Body of pancreas (tissue), 4 donors: ENCODE data around the gene NTF3. TPM values are rescaled to one million over a fixed set of nuclear protein-coding genes. Genes with fewer than 3 reads are reported as not detected.

ENCODE experiments used
- ATAC-seq: fragments of 150-250 bp; one replicate; pipeline ENCODE4 v1.9.1; 2016
- DNase-seq, 4 donors: peaks; one replicate each; pipeline ENCODE4 v3.0.0-alpha.2; 2019
- H3K27ac ChIP-seq, 4 donors: fragments of 200-600 bp; sonication (generic); 1 replicate in 3 of 4; 2 replicates in 1 of 4; pipeline versions ENCODE4 v1.5.1 to v1.6.1; 2016 to 2019; ENCODE audit warnings: mild to moderate bottlenecking in 1 of 4, mixed read lengths in 1 of 4, moderate library complexity in 1 of 4
- H3K27me3 ChIP-seq, 2 donors: fragments of 200-600 bp; sonication (generic); one replicate each; pipeline ENCODE4 v1.6.0; 2016; ENCODE audit warnings: mild to moderate bottlenecking in 1 of 2
- H3K36me3 ChIP-seq, 2 donors: fragments of 200-600 bp; sonication (generic); replicated peaks in 1 of 2; 2 replicates each; pipeline ENCODE4 v1.5.1; 2016; ENCODE audit warnings: low read depth in 2 of 2; ENCODE audit not compliant: insufficient read depth in 1 of 2
- H3K4me1 ChIP-seq: fragments of 200-600 bp; sonication (generic); one replicate; pipeline ENCODE4 v1.6.0; 2016
- H3K4me3 ChIP-seq, 2 donors: fragments of 200-600 bp; sonication (generic); 1 replicate in 1 of 2; 2 replicates in 1 of 2; pipeline ENCODE4 v1.5.1; 2016 to 2019
- H3K9me3 ChIP-seq, 3 donors: fragments of 200-600 bp; sonication (generic); 1 replicate in 2 of 3; 2 replicates in 1 of 3; pipeline ENCODE4 v1.5.1; 2016
- CTCF ChIP-seq, 7 experiments: fragments of 450-650 bp in 4 of 7; fragments of 200-600 bp in 3 of 7; sonication (generic) in 3 of 7; IDR thresholded peaks; one replicate each; pipeline ENCODE4 v1.5.1; 2016 to 2019; ENCODE audit warnings: antibody characterized with exemption in 7 of 7
- POLR2A ChIP-seq, 3 donors: fragments of 450-650 bp; IDR thresholded peaks; one replicate each; pipeline ENCODE4 v1.6.1; 2016; ENCODE audit warnings: antibody characterized with exemption in 3 of 3, mild to moderate bottlenecking in 2 of 3
- WGBS, 2 donors: methylation state at CpG; one replicate each; pipeline ENCODE4 v1.1.5; 2017; 5-methylcytosine and 5-hydroxymethylcytosine counted together
- intact Hi-C: fragments of 100-400 bp; cut with DNase I; formaldehyde crosslinking; loops from one replicate; pipeline ENCODE4 v1.15.1; 2023
- total RNA-seq, 2 donors: library from RNA; depleted of rRNA; stranded (reverse); fragments of >200 nt; gene quantifications; one replicate each; pipeline ENCODE4 v1.1.0, GENCODE V29; 2016

NTF3 gene
- total RNA-seq, 2 donors from 2014 or later: not detected

- Histone ChIP-seq H3K4me3 (no peak overlapping the region), H3K9me3 (no peaks in the 10 kb centered on the region), H3K36me3 (no peaks in the 10 kb centered on the region), H3K27ac (no peak overlapping the region), H3K27me3 (no peaks in the 10 kb centered on the region), H3K4me1 (no peaks in the 10 kb centered on the region)
- TF ChIP-seq CTCF (IDR thresholded peaks at IDR 0.05) (no peak), POLR2A (IDR thresholded peaks at IDR 0.05) (no peak)
- intact Hi-C loops: no loop called here
- ATAC-seq: no peak
- no peak for DNase-seq
- WGBS, 2 donors: 70 to 83% methylated on average over 2 of the region's 2 CpGs
Observed at GRCh38 chr12:5460817-5461216, 28.9 kb downstream of the NTF3 start.

- no peaks in the 10 kb centered on the region for H3K27me3 ChIP-seq
- no peak overlapping the region for H3K4me3 ChIP-seq
- no peaks in the 10 kb centered on the region for H3K9me3 ChIP-seq
- DNase-seq (no peak), ATAC-seq (no peak)
- 82 to 97% methylated on average over 1 of the region's 1 CpG for WGBS, 2 donors
- H3K4me1 ChIP-seq: no peaks in the 10 kb centered on the region
- TF ChIP-seq CTCF (IDR thresholded peaks at IDR 0.05) (no peak), POLR2A (IDR thresholded peaks at IDR 0.05) (no peak)
- H3K36me3 ChIP-seq: no peaks in the 10 kb centered on the region
- intact Hi-C loops: no loop called here
- H3K27ac ChIP-seq: no peak overlapping the region
Observed at GRCh38 chr12:5461966-5462365, 30.1 kb downstream of the NTF3 start.

- Histone ChIP-seq H3K36me3 (no peaks in the 10 kb centered on the region), H3K27me3 (no peaks in the 10 kb centered on the region), H3K27ac (no peak overlapping the region), H3K4me3 (no peak overlapping the region), H3K4me1 (no peaks in the 10 kb centered on the region), H3K9me3 (no peaks in the 10 kb centered on the region)
- 53 to 54% methylated on average over 2 of the region's 2 CpGs for WGBS, 2 donors
- intact Hi-C loops: no loop called here
- no peak for ATAC-seq
- TF ChIP-seq CTCF (IDR thresholded peaks at IDR 0.05) (no peak), POLR2A (IDR thresholded peaks at IDR 0.05) (no peak)
- DNase-seq: no peak
Observed at GRCh38 chr12:5464096-5464495, 32.2 kb downstream of the NTF3 start.

GRCh38 chr12:5465384-5465783 is 33.5 kb downstream of the NTF3 start:
- Histone ChIP-seq H3K4me1 (peaks cover under 1% of the 10 kb centered on the region), H3K36me3 (no peaks in the 10 kb centered on the region), H3K9me3 (no peaks in the 10 kb centered on the region), H3K4me3 (no peak overlapping the region), H3K27ac (no peak overlapping the region), H3K27me3 (no peaks in the 10 kb centered on the region)
- TF ChIP-seq POLR2A (IDR thresholded peaks at IDR 0.05) (no peak), CTCF (IDR thresholded peaks at IDR 0.05) (no peak)
- DNase-seq: no peak
- WGBS, 2 donors: 70 to 76% methylated on average over 6 of the region's 6 CpGs
- no peak for ATAC-seq
- intact Hi-C loops: no loop called here

- Histone ChIP-seq H3K27me3 (no peaks in the 10 kb centered on the region), H3K27ac (no peak overlapping the region), H3K36me3 (no peaks in the 10 kb centered on the region), H3K4me1 (peaks cover 5% of the 10 kb centered on the region), H3K4me3 (no peak overlapping the region), H3K9me3 (no peaks in the 10 kb centered on the region)
- TF ChIP-seq CTCF (IDR thresholded peaks at IDR 0.05) (no peak), POLR2A (IDR thresholded peaks at IDR 0.05) (no peak)
- DNase-seq (no peak), ATAC-seq (no peak)
- WGBS, 2 donors: 30 to 40% methylated on average over 5 of the region's 5 CpGs
- intact Hi-C loops: no loop called here
Observed at GRCh38 chr12:5466521-5466960, 34.6 kb downstream of the NTF3 start.
